Left renal pelvis (tissue), 4 donors: ENCODE results near the gene TMEM141. TPM values are rescaled to one million over a fixed set of nuclear protein-coding genes. Genes with fewer than 3 reads are reported as not detected.
"Not testable (repeated sequence)": the region's sequence is repeated elsewhere in the genome, so short reads cannot be mapped to it uniquely, and the experiment has no call there.

ENCODE experiments used
- DNase-seq, 4 donors: peaks; one replicate each; pipeline ENCODE4 v3.0.0-alpha.2; 2013; ENCODE audit warnings: low read depth in 4 of 4, low spot score in 3 of 4
- polyA plus RNA-seq, 4 donors: library from polyadenylated mRNA; unstranded; fragments of 120-200 nt; gene quantifications; one replicate each; pipeline ENCODE4 v1.2.1, GENCODE V29; 2013; ENCODE audit not compliant: insufficient read length in 4 of 4

The TMEM141 gene
- polyA plus RNA-seq, 4 donors = 35.6 to 86.2 (median 64.2) TPM

- no peak for DNase-seq
Measured at GRCh38 chr9:136754626-136755301, 36.4 kb upstream of the TMEM141 start.

- DNase-seq = not testable (repeated sequence)
Measured at GRCh38 chr9:136755302-136756133, 35.6 kb upstream of the TMEM141 start.

GRCh38 chr9:136756134-136756438, 35.1 kb upstream of the TMEM141 start:
- DNase-seq = no peak

- DNase-seq = no peak
Measured at GRCh38 chr9:136756836-136757235, 34.3 kb upstream of the TMEM141 start.

- no peak for DNase-seq
Measured at GRCh38 chr9:136757328-136757727, 33.8 kb upstream of the TMEM141 start.

GRCh38 chr9:136757751-136758140, 33.4 kb upstream of the TMEM141 start:
- DNase-seq = no peak

- no peak for DNase-seq
Measured at GRCh38 chr9:136759001-136759400, 32.1 kb upstream of the TMEM141 start.

GRCh38 chr9:136759436-136760325, 31.5 kb upstream of the TMEM141 start:
- no peak for DNase-seq

GRCh38 chr9:136760424-136760823, 30.7 kb upstream of the TMEM141 start:
- DNase-seq = no peak

GRCh38 chr9:136760834-136761544, 30.2 kb upstream of the TMEM141 start:
- DNase-seq = not testable (repeated sequence)

- no peak for DNase-seq
Measured at GRCh38 chr9:136761545-136761981, 29.6 kb upstream of the TMEM141 start.

GRCh38 chr9:136762221-136762691, 28.9 kb upstream of the TMEM141 start:
- no peak for DNase-seq

- no peak for DNase-seq
Measured at GRCh38 chr9:136762915-136763648, 28.1 kb upstream of the TMEM141 start.

- DNase-seq = no peak
Measured at GRCh38 chr9:136763649-136764035, 27.5 kb upstream of the TMEM141 start.

- no peak for DNase-seq
Measured at GRCh38 chr9:136764301-136764891, 26.7 kb upstream of the TMEM141 start, which contains the start of gene LCN15. LCN15 (minus strand) TSS chr9:136764518; CDS start chr9:136764488, 30 bp downstream.

GRCh38 chr9:136765041-136765440, 26.1 kb upstream of the TMEM141 start:
- DNase-seq = no peak

GRCh38 chr9:136765745-136766409, 25.3 kb upstream of the TMEM141 start:
- DNase-seq = not testable (repeated sequence)

GRCh38 chr9:136766410-136767120, 24.6 kb upstream of the TMEM141 start:
- DNase-seq = not testable (repeated sequence)
